ENCODE measurements around the gene TIGD1.

DNA sequence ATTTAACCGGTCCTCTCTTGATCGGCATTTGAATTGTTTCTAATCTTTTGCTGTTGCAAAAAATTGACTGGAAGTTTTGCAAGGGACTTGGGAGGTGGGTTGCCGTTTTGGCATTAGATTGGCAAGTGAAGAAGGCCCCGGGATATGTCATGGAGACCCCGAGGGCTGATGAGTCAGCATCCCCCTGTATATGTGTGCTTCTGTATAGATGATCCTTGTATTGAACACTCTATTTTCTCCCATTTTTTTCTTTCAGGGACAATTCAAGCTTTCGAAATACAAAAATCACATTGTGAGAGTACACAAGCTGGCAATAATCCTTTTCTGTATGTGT, 30.3 kb upstream of the TIGD1 start:
- TF ChIP-seq POLR2A (IDR thresholded peaks at IDR 0.05; ENCODE audit: low read depth, low read length) (no peak), POLR2AphosphoS5 (IDR thresholded peaks at IDR 0.05; ENCODE audit: low read depth, low read length) (no peak), TAF1 (IDR thresholded peaks at IDR 0.05; ENCODE audit: low read depth, low read length) (no peak), SPI1 (IDR thresholded peaks at IDR 0.05; ENCODE audit: low read depth, low read length) (no peak), PAX5 (IDR thresholded peaks at IDR 0.05; ENCODE audit: insufficient read depth, low read length, severe bottlenecking) (no peak)

All from GM12891 (cell line).